Measurements from ENCODE around the gene MYH13.

Gene MYH13

DNA sequence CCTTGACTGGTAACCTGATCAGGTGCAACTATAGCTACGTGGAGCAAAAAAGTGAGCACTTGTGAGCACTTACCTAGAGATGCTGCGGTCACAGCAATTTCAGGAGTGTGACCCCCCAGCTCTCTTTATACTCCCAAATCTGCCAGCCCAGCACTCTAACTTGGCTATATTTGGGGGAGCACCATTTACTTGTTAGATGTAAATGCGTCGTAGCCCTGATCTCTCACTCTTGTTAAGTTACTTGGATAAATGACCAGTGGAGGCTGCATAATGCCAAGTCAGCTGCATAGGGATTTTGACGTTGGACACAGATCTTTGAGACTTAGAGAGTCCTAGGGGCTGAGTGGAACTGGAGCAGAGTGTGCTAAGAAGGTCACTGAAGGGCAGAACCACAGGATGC, at the start of gene MYH13:
Gene MYH13, minus strand, starts transcription at position 101 of the 400 bp plus-strand sequence. CDS start 8,476 bp downstream, outside the sequence.
- H3K27me3 ChIP-seq (ENCODE audit: insufficient read depth, low read depth), result no peaks in the 10 kb centered on the region
- no peaks in the 10 kb centered on the region for H4K20me1 ChIP-seq (ENCODE audit: insufficient read depth)
- H3K27ac ChIP-seq, result no peak within 1 kb of the TSS
- no peak within 1 kb of the TSS for H3K4me3 ChIP-seq (IDR thresholded peaks at IDR 0.05; ENCODE audit: insufficient read depth, low read depth, low read length)
- H3K4me2 ChIP-seq, result no peak within 1 kb of the TSS
- H3K4me1 ChIP-seq (ENCODE audit: low read depth, poor library complexity, severe bottlenecking), result no peaks in the 10 kb centered on the region
- TF ChIP-seq, protein P1, sequence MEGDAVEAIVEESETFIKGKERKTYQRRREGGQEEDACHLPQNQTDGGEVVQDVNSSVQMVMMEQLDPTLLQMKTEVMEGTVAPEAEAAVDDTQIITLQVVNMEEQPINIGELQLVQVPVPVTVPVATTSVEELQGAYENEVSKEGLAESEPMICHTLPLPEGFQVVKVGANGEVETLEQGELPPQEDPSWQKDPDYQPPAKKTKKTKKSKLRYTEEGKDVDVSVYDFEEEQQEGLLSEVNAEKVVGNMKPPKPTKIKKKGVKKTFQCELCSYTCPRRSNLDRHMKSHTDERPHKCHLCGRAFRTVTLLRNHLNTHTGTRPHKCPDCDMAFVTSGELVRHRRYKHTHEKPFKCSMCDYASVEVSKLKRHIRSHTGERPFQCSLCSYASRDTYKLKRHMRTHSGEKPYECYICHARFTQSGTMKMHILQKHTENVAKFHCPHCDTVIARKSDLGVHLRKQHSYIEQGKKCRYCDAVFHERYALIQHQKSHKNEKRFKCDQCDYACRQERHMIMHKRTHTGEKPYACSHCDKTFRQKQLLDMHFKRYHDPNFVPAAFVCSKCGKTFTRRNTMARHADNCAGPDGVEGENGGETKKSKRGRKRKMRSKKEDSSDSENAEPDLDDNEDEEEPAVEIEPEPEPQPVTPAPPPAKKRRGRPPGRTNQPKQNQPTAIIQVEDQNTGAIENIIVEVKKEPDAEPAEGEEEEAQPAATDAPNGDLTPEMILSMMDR (conservative IDR thresholded peaks at IDR 0.05; ENCODE audit: low read depth, low read length), result no peak
- no peak within 1 kb of the TSS for H2AFZ ChIP-seq (ENCODE audit: low read depth)
- H3K36me3 ChIP-seq (ENCODE audit: insufficient read depth), result no peaks in the 10 kb centered on the region
- H3K79me2 ChIP-seq (ENCODE audit: insufficient read depth, low read depth), result no peaks in the 10 kb centered on the region
- no peak within 1 kb of the TSS for H3K9ac ChIP-seq

DNA sequence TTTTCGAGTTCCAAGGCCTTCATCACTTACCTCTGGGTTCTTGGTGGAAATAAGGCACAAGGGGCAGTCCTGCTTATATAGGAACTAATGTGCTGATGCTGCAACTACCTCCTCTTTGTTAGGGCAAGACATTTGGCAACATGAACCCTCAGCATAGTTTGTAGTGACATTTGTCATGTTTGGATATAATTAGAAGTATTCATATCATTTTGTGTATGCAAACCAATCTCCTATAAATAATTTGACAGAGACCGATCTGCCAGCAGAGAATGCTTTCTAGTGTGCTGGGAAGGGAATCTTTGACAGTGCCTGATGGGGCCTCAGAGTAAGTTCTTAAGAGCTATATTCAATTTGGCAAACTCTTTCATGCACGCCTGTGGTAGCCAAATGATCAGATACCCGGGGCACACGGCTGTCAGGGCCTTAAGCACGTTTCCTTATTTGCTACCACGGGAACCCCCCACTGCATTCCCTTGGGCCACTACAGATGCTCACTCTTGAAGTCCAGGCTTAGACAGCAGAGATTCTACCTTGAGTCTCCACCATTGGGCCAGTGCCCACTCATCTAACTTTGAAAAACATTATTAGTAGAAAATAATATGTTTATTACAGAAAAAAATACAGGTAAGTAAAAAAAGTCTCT, 49.2 kb upstream of the MYH13 start, which contains the start of gene MYH8:
Gene MYH8, minus strand, starts transcription at position 51 of the 643 bp plus-strand sequence. CDS start 1,723 bp downstream, outside the sequence.
- no peak within 1 kb of the TSS for H3K4me3 ChIP-seq (IDR thresholded peaks at IDR 0.05; ENCODE audit: insufficient read depth, low read depth, low read length)
- H3K27me3 ChIP-seq (ENCODE audit: insufficient read depth, low read depth), result no peaks in the 10 kb centered on the region
- H3K79me2 ChIP-seq (ENCODE audit: insufficient read depth, low read depth), result no peaks in the 10 kb centered on the region
- TF ChIP-seq, protein P1 (conservative IDR thresholded peaks at IDR 0.05; ENCODE audit: low read depth, low read length), result no peak
- H4K20me1 ChIP-seq (ENCODE audit: insufficient read depth), result no peaks in the 10 kb centered on the region
- H2AFZ ChIP-seq (ENCODE audit: low read depth), result no peak within 1 kb of the TSS
- peaks cover 6% of the 10 kb centered on the region for H3K4me1 ChIP-seq (ENCODE audit: low read depth, poor library complexity, severe bottlenecking)
- H3K4me2 ChIP-seq, result no peak within 1 kb of the TSS
- H3K27ac ChIP-seq, result no peak within 1 kb of the TSS
- H3K9ac ChIP-seq, result no peak within 1 kb of the TSS
- H3K36me3 ChIP-seq (ENCODE audit: insufficient read depth), result no peaks in the 10 kb centered on the region

DNA sequence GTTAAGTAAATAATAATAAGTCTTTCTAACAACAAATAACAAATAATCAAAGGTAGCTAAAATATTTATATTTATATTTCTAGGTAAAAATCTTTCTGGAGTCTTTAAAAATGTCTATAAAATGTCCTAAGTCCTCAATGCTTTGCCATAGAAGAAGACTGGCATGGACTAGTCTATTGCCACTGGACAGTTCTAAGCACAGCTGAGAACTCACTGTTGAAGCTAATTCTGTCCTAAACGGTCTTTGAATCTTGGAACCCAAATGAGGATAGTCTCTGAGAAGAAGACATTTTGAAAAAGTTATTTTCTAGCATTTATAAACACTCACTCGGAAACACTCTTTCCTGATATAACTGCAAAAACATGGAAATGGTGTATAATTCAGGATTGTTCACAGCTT, 48.4 kb upstream of the MYH13 start:
- Histone ChIP-seq H3K9ac (no peak overlapping the region), H3K79me2 (ENCODE audit: insufficient read depth, low read depth) (no peaks in the 10 kb centered on the region), H3K4me1 (ENCODE audit: low read depth, poor library complexity, severe bottlenecking) (peaks cover 6% of the 10 kb centered on the region), H3K4me2 (no peak overlapping the region), H3K27ac (no peak overlapping the region), H2AFZ (ENCODE audit: low read depth) (no peak overlapping the region), H3K4me3 (IDR thresholded peaks at IDR 0.05; ENCODE audit: insufficient read depth, low read depth, low read length) (no peak overlapping the region), H3K27me3 (ENCODE audit: insufficient read depth, low read depth) (no peaks in the 10 kb centered on the region), H3K36me3 (ENCODE audit: insufficient read depth) (no peaks in the 10 kb centered on the region), H4K20me1 (ENCODE audit: insufficient read depth) (no peaks in the 10 kb centered on the region)
- TF ChIP-seq, protein P1 (conservative IDR thresholded peaks at IDR 0.05; ENCODE audit: low read depth, low read length), result no peak

DNA sequence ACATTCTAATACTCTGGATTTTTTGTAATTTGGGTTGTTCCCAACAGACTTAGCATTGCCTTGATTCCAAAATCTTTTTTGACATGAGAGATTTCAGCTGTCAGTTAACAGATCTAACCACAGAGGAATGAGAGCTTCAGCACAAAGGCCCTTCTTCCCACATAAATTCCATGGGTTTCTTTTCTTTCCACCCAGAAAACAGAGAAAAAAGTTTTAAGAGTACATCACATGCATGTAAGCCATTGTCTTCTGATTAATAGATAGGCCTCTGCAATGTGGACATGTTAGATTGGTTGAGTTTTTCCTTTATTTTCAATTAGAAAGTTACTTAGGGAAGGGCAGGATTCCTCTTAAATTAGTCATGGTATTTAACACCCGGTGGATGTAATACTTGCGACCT, 48.0 kb upstream of the MYH13 start:
- no peaks in the 10 kb centered on the region for H3K27me3 ChIP-seq (ENCODE audit: insufficient read depth, low read depth)
- H2AFZ ChIP-seq (ENCODE audit: low read depth), result no peak overlapping the region
- TF ChIP-seq, protein P1 (conservative IDR thresholded peaks at IDR 0.05; ENCODE audit: low read depth, low read length), result no peak
- H3K4me2 ChIP-seq, result no peak overlapping the region
- no peak overlapping the region for H3K9ac ChIP-seq
- H3K79me2 ChIP-seq (ENCODE audit: insufficient read depth, low read depth), result no peaks in the 10 kb centered on the region
- no peak overlapping the region for H3K27ac ChIP-seq
- no peaks in the 10 kb centered on the region for H3K36me3 ChIP-seq (ENCODE audit: insufficient read depth)
- no peak overlapping the region for H3K4me3 ChIP-seq (IDR thresholded peaks at IDR 0.05; ENCODE audit: insufficient read depth, low read depth, low read length)
- H3K4me1 ChIP-seq (ENCODE audit: low read depth, poor library complexity, severe bottlenecking), result peaks cover 6% of the 10 kb centered on the region
- H4K20me1 ChIP-seq (ENCODE audit: insufficient read depth), result no peaks in the 10 kb centered on the region

Measured in KMS-11 (cell line).